DOHH2 (cell line): ENCODE data around the gene TEAD4.

ENCODE experiments used
- H3F3A ChIP-seq: fragments of 200-600 bp; sonication (generic), shearing (Covaris generic); 2 replicates; pipeline ENCODE4 v1.6.0; 2016; ENCODE audit warnings: antibody characterized with exemption, mild to moderate bottlenecking; ENCODE audit not compliant: control insufficient read depth, insufficient read depth
- H3K27ac ChIP-seq: fragments of 200-600 bp; sonication (generic); 2 replicates; pipeline ENCODE4 v1.5.1; 2014; ENCODE audit warnings: low read depth, mild to moderate bottlenecking, low read length, moderate library complexity
- H3K27me3 ChIP-seq: fragments of 200-600 bp; sonication (generic); 2 replicates; pipeline ENCODE4 v1.6.1; 2014; ENCODE audit warnings: mild to moderate bottlenecking, low read length, mixed read lengths; ENCODE audit not compliant: control insufficient read depth
- H3K36me3 ChIP-seq: fragments of 200-600 bp; sonication (generic); 2 replicates; pipeline ENCODE4 v1.6.1; 2014; ENCODE audit warnings: mild to moderate bottlenecking, low read length, moderate library complexity, mixed read lengths; ENCODE audit not compliant: control insufficient read depth
- H3K4me1 ChIP-seq: fragments of 200-600 bp; sonication (generic); 2 replicates; pipeline ENCODE4 v1.6.1; 2014; ENCODE audit warnings: mild to moderate bottlenecking, low read length, mixed read lengths; ENCODE audit not compliant: control insufficient read depth
- H3K4me2 ChIP-seq: fragments of 200-600 bp; sonication (generic); 2 replicates; pipeline ENCODE4 v1.6.0; 2014; ENCODE audit warnings: mild to moderate bottlenecking, low read length, moderate library complexity
- H3K4me3 ChIP-seq: fragments of 200-600 bp; sonication (generic); 2 replicates; pipeline ENCODE4 v1.5.1; 2014; ENCODE audit warnings: mild to moderate bottlenecking, low read length, mixed read lengths
- H3K79me2 ChIP-seq: fragments of 200-600 bp; sonication (generic); 2 replicates; pipeline ENCODE4 v1.6.1; 2014; ENCODE audit warnings: mild to moderate bottlenecking, low read length, mixed read lengths; ENCODE audit not compliant: control insufficient read depth
- H3K9me2 ChIP-seq: fragments of 200-600 bp; sonication (generic); replicated peaks from 2 replicates; pipeline ENCODE4 v1.6.1; 2014; ENCODE audit warnings: mild to moderate bottlenecking, low read length, mixed read lengths; ENCODE audit not compliant: control insufficient read depth
- H3K9me3 ChIP-seq: fragments of 200-600 bp; sonication (generic); 2 replicates; pipeline ENCODE4 v1.6.1; 2014; ENCODE audit warnings: antibody characterized with exemption, low read length, mixed read lengths; ENCODE audit not compliant: control insufficient read depth, insufficient read depth
- H4K20me1 ChIP-seq: fragments of 200-600 bp; sonication (generic); 2 replicates; pipeline ENCODE4 v1.6.0; 2014; ENCODE audit warnings: low read depth, mild to moderate bottlenecking, antibody characterized with exemption, low read length, moderate library complexity; ENCODE audit not compliant: control insufficient read depth, insufficient read depth
- EZH2phosphoT487 ChIP-seq: fragments of 200-600 bp; sonication (generic); IDR thresholded peaks from 2 replicates; pipeline ENCODE4 v1.6.1; 2017; ENCODE audit warnings: borderline replicate concordance, mild to moderate bottlenecking, antibody characterized with exemption, low read length, moderate library complexity, mixed read lengths
- TF ChIP-seq, protein P1 (sequence below): fragments of 200-600 bp; sonication (generic); IDR thresholded peaks from one replicate; pipeline ENCODE4 v1.5.1; 2014; ENCODE audit warnings: antibody characterized with exemption, mild to moderate bottlenecking, low read depth, low read length; ENCODE audit not compliant: poor library complexity, severe bottlenecking

Gene TEAD4

DNA sequence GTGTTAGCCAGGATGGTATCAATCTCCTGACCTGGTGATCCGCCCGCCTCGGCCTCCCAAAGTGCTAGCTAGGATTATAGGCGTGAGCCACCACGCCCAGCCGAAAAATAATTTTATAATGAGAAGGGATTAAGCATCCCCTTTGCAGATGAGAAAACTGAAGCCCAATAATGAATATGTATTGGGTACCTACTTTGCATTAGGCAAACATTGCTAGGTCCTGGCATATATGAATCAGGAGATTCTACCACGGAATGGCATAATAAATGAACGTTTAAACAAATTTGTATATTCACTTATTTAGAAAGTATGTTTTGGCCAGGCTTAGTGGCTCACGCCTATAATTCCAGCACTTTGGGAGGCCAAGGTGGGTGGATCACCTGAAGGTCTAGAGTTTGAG lies 36.1 kb upstream of the TEAD4 start:
- TF ChIP-seq EZH2phosphoT487: no peak
- TF ChIP-seq, protein P1, sequence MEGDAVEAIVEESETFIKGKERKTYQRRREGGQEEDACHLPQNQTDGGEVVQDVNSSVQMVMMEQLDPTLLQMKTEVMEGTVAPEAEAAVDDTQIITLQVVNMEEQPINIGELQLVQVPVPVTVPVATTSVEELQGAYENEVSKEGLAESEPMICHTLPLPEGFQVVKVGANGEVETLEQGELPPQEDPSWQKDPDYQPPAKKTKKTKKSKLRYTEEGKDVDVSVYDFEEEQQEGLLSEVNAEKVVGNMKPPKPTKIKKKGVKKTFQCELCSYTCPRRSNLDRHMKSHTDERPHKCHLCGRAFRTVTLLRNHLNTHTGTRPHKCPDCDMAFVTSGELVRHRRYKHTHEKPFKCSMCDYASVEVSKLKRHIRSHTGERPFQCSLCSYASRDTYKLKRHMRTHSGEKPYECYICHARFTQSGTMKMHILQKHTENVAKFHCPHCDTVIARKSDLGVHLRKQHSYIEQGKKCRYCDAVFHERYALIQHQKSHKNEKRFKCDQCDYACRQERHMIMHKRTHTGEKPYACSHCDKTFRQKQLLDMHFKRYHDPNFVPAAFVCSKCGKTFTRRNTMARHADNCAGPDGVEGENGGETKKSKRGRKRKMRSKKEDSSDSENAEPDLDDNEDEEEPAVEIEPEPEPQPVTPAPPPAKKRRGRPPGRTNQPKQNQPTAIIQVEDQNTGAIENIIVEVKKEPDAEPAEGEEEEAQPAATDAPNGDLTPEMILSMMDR: no peak
- Histone ChIP-seq H3K79me2 (no peaks in the 10 kb centered on the region), H3K4me1 (no peaks in the 10 kb centered on the region), H4K20me1 (no peaks in the 10 kb centered on the region), H3K4me2 (no peak overlapping the region), H3K4me3 (no peak overlapping the region), H3K9me2 (no peaks in the 10 kb centered on the region), H3K27ac (no peak overlapping the region), H3K27me3 (no peaks in the 10 kb centered on the region), H3K9me3 (no peaks in the 10 kb centered on the region), H3F3A (no peaks in the 10 kb centered on the region), H3K36me3 (peaks cover 14% of the 10 kb centered on the region)

DNA sequence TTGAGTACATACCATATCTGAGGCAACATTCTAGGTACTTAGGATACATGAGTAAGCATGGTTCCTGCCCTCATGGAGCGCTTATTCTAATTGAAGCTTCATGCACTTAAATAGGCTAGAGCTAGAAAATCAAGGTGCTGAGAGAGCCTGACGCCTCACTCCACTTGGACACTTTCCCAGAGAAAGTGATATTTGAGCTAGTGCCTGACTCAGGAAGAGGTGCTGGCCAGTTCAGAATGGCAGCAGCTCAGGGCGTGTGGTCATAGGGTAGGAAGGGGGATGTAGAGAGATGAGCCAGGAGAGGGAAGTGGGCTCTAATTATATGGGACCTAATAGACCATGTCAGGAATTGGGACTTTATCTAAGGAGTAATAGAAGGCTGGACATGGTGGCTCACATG lies 35.2 kb upstream of the TEAD4 start:
- no peaks in the 10 kb centered on the region for H3F3A ChIP-seq
- H3K4me3 ChIP-seq: no peak overlapping the region
- no peak for TF ChIP-seq EZH2phosphoT487
- TF ChIP-seq, protein P1: no peak
- H3K27ac ChIP-seq: no peak overlapping the region
- H4K20me1 ChIP-seq: no peaks in the 10 kb centered on the region
- H3K9me2 ChIP-seq: no peaks in the 10 kb centered on the region
- no peak overlapping the region for H3K4me2 ChIP-seq
- H3K27me3 ChIP-seq: no peaks in the 10 kb centered on the region
- H3K9me3 ChIP-seq: no peaks in the 10 kb centered on the region
- no peaks in the 10 kb centered on the region for H3K79me2 ChIP-seq
- H3K36me3 ChIP-seq: peaks cover 14% of the 10 kb centered on the region
- no peaks in the 10 kb centered on the region for H3K4me1 ChIP-seq

DNA sequence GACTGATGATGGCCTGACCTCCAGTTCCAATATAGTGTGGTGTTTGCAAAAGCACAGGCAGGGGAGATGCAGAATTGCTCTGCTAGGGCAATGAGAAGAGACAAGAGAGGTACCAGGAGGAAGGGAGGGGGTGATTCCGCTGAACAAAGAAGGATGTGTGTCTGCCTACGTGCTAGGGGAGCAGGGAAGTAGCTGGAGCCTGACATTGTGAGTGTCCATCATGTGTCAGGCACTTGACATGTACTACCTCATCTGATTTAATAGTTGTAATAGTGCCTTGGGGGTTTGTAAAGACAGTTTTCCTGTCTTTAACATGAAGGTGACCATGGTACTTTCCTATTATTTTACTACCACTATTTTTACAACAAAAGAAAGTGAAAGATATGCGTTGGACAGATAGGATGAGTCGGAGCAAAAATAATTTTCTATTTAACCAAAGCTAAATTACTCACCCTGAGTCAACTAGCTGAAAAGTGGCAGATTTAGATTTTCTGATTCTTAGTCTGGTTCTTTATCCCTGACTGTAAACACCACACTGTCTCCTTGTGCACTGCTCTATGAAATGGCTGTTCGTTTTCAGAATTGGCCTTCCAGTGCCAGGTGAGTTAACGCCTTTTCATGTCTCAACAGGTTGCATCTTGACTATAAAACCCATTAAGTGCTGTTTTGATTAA lies 33.7 kb upstream of the TEAD4 start:
- Histone ChIP-seq H3K9me2 (no peaks in the 10 kb centered on the region), H3K4me1 (no peaks in the 10 kb centered on the region), H3F3A (no peaks in the 10 kb centered on the region), H3K27me3 (no peaks in the 10 kb centered on the region), H3K36me3 (peaks cover 14% of the 10 kb centered on the region), H3K9me3 (no peaks in the 10 kb centered on the region), H3K4me3 (no peak overlapping the region), H3K27ac (no peak overlapping the region), H4K20me1 (no peaks in the 10 kb centered on the region), H3K79me2 (no peaks in the 10 kb centered on the region), H3K4me2 (no peak overlapping the region)
- no peak for TF ChIP-seq EZH2phosphoT487
- TF ChIP-seq, protein P1: no peak
